Naive B cell (primary cell): ENCODE data around the gene ARHGAP18. TPM values are rescaled to one million over a fixed set of nuclear protein-coding genes. Genes with fewer than 3 reads are reported as not detected.

ENCODE experiments used
- ATAC-seq, 2 donors: fragments of 150-1000 bp; cut with Tn5 transposase; 2 replicates each; pipeline ENCODE4 v1.10.0; 2021; ENCODE audit warnings: low read depth in 2 of 2, mild to moderate bottlenecking in 2 of 2, moderate library complexity in 2 of 2
- DNase-seq: peaks from one replicate; pipeline ENCODE4 v3.0.0; 2022
- H3K27ac Mint-ChIP-seq, 6 donors: one replicate each; pipeline ENCODE4 v1.8.0; 2020 to 2022; ENCODE audit warnings: mild to moderate bottlenecking in 6 of 6, mixed read lengths in 6 of 6, moderate library complexity in 5 of 6, inconsistent platforms in 2 of 6
- H3K27me3 Mint-ChIP-seq, 3 donors: one replicate each; pipeline ENCODE4 v1.8.0; 2021 to 2022; ENCODE audit warnings: mixed read lengths in 3 of 3, mild to moderate bottlenecking in 1 of 3
- H3K36me3 Mint-ChIP-seq, 2 donors: one replicate each; pipeline ENCODE4 v1.8.0; 2020 to 2022; ENCODE audit warnings: mixed read lengths in 2 of 2, inconsistent platforms in 1 of 2, mild to moderate bottlenecking in 1 of 2
- H3K4me1 Mint-ChIP-seq, 3 donors: one replicate each; pipeline ENCODE4 v1.8.0; 2020 to 2022; ENCODE audit warnings: mixed read lengths in 3 of 3, inconsistent platforms in 1 of 3, mild to moderate bottlenecking in 1 of 3, moderate library complexity in 1 of 3
- H3K4me3 Mint-ChIP-seq, 8 donors: one replicate each; pipeline ENCODE4 v1.8.0; 2020 to 2022; ENCODE audit warnings: mild to moderate bottlenecking in 8 of 8, mixed read lengths in 8 of 8, moderate library complexity in 8 of 8, inconsistent platforms in 2 of 8
- H3K9me3 Mint-ChIP-seq, 7 donors: one replicate each; pipeline ENCODE4 v1.8.0; 2020 to 2022; ENCODE audit warnings: mixed read lengths in 7 of 7, mild to moderate bottlenecking in 5 of 7, inconsistent platforms in 2 of 7, moderate library complexity in 1 of 7
- polyA plus RNA-seq, 6 donors: library from polyadenylated mRNA; unstranded; fragments of 300-500 nt; fragmentation: Illumina TruSeq; gene quantifications; one replicate each; pipeline ENCODE4 v1.2.3, GENCODE V29; 2021; ENCODE audit warnings: low read depth in 6 of 6

Gene ARHGAP18
- polyA plus RNA-seq, 6 donors from 2014 or later, result 0.84 to 4.0 (median 3.0) TPM

DNA sequence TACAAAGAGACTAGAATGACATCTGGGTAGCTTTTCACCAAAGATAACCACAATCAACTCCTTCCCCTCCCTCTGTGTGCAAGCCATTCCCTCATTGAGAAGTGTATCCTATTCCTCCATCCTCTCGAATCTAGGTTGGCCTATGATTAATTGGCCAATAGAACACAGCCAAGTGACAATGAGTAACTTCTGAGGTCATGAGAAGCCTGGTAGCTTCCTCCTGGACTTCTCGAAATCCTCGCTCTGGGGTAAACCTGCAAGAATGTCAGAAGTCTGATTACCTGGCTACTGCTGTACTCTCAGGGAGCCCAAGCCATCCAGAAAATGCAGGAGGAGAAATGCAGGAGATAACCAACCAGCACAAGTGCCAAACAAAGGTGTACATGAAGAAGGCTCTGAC, 13.1 kb downstream of the ARHGAP18 start:
- no peaks in the 10 kb centered on the region for H3K36me3 Mint-ChIP-seq
- no peak for DNase-seq
- H3K4me1 Mint-ChIP-seq, result peaks cover 0 to 11% (median 9%) of the 10 kb centered on the region in 3 donors
- no peaks in the 10 kb centered on the region for H3K9me3 Mint-ChIP-seq
- ATAC-seq, result no peak
- no peak overlapping the region for H3K27ac Mint-ChIP-seq
- no peaks in the 10 kb centered on the region for H3K27me3 Mint-ChIP-seq
- no peak overlapping the region for H3K4me3 Mint-ChIP-seq

DNA sequence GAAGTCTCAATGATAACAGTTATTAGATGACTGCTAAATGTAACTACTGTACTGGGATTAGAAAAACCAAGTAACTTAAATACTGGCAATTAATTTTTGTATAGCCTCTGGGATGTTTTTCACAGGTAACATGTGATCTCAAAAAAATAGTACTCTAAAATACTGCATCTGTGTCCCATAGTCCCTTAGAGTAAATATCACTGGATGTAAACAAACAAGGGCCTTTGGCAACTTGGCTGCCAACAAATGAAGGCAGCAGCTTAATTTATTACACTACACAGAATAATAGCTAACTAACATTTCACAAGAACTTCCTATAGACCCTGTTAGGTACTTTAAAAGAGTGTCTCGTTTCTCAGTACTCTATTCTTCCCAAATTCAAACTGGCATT, 14.0 kb downstream of the ARHGAP18 start:
- Mint-ChIP-seq H3K4me3 (no peak overlapping the region), H3K9me3 (no peaks in the 10 kb centered on the region), H3K27me3 (no peaks in the 10 kb centered on the region), H3K27ac (peak overlapping the region in 2 of 6 donors; percentile 24 to 44), H3K36me3 (no peaks in the 10 kb centered on the region), H3K4me1 (peaks cover 0 to 11% (median 1%) of the 10 kb centered on the region in 3 donors)
- DNase-seq, result no peak
- no peak for ATAC-seq

DNA sequence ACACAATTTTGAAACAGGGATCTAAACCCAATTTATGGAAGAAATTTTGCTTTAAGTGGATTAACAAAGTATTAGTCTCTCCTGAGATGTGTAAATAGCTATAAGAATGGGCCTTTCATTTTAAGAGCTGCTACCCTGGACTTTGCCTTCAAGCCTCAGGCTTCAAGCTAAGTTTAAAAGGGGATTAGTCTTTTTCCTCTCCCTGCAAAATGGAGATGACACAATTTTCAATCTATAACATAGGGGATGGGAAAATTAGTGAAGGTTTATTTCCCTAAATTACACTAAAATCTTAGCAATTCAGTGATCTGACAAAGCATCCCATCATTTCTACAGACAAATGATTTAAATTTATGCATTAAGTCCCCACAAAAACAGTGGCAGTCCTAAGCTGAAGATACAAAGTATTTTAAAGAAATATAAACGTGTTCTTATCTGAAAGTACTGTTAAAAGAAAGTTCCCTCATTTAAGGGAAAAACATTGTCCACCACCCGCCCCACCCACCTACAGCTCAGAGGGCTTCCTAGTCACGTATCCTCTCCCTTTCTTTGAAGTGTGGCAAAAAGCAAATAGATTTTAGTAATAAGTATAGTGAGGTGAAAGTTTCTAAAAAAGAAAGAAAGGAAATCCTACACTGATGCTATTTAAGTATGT, 14.5 kb downstream of the ARHGAP18 start:
- Mint-ChIP-seq H3K9me3 (no peaks in the 10 kb centered on the region), H3K27me3 (no peaks in the 10 kb centered on the region), H3K27ac (peak overlapping the region in 3 of 6 donors; percentile 24 to 59 (median 44)), H3K4me1 (peaks cover 0 to 11% (median 0%) of the 10 kb centered on the region in 3 donors), H3K36me3 (no peaks in the 10 kb centered on the region), H3K4me3 (no peak overlapping the region)
- no peak for ATAC-seq
- DNase-seq, result no peak

DNA sequence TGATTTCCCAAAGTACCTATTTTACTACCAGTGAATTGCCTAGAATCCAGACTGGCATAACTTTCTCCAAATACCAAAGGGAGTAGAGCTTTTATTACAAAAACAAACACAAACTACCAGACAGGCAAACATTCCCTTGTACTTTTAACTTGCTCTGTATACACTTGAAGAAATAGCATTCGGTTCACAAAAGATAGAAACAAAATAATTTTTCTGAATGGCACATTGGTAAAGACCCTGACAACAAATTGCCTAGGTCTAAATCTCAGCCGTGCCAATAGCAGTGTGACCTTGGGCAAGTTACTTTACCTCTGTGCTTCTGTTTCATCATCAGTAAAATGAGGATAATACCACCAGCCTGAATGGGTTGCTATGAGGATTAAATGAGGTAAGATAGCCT, 15.9 kb downstream of the ARHGAP18 start:
- Mint-ChIP-seq H3K4me1 (peaks cover 0 to 8% (median 3%) of the 10 kb centered on the region in 3 donors), H3K36me3 (no peaks in the 10 kb centered on the region), H3K9me3 (no peaks in the 10 kb centered on the region), H3K27me3 (no peaks in the 10 kb centered on the region), H3K27ac (no peak overlapping the region), H3K4me3 (no peak overlapping the region)
- DNase-seq (no peak), ATAC-seq (no peak)

DNA sequence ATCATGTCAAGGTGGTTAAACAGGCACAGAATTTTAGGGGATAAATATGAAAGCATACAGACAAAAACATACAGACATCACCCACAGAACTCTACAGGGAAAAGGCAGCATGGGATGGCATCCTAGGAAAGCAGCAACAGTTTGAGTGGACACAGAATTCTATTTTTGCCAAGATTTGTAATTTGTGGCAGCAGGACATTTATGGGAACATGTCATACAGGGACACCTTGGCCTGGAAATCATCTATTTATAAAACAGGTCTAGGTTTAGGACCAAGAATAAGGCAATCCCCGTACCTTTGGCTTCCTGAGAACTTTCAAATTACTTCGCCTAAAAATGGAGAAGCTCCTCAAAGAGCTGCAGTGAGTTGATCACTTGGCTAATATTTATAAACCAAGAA, 17.5 kb downstream of the ARHGAP18 start:
- Mint-ChIP-seq H3K4me3 (no peak overlapping the region), H3K27me3 (no peaks in the 10 kb centered on the region), H3K36me3 (no peaks in the 10 kb centered on the region), H3K27ac (peak overlapping the region in 1 of 6 donors; percentile 70), H3K4me1 (peaks cover 8 to 16% (median 11%) of the 10 kb centered on the region in 3 donors), H3K9me3 (no peaks in the 10 kb centered on the region)
- DNase-seq (no peak), ATAC-seq (no peak)

DNA sequence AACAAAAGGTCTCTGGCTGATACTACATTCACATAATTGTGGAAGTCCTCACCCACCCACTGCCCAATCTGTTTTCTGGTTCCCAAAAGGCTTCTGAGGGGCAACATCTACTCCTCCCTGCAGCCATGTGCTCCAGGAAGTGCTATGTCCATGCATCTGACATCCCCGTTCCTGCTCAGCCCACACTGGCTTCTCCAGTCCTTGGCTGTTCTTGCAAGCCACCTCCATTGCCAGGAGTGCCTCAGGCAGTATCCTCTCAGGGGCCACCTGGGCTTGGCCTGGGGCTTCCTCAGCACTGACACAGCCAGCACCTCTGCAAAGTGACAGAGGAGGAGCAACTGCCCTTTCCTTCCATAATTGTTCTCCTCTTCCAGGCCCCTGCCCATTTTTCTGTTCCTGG, 18.3 kb downstream of the ARHGAP18 start:
- Mint-ChIP-seq H3K4me3 (no peak overlapping the region), H3K4me1 (peaks cover 15 to 22% (median 19%) of the 10 kb centered on the region in 3 donors), H3K36me3 (no peaks in the 10 kb centered on the region), H3K9me3 (no peaks in the 10 kb centered on the region), H3K27ac (peak overlapping the region in 1 of 6 donors; percentile 24), H3K27me3 (no peaks in the 10 kb centered on the region)
- DNase-seq, result no peak
- ATAC-seq, result no peak

DNA sequence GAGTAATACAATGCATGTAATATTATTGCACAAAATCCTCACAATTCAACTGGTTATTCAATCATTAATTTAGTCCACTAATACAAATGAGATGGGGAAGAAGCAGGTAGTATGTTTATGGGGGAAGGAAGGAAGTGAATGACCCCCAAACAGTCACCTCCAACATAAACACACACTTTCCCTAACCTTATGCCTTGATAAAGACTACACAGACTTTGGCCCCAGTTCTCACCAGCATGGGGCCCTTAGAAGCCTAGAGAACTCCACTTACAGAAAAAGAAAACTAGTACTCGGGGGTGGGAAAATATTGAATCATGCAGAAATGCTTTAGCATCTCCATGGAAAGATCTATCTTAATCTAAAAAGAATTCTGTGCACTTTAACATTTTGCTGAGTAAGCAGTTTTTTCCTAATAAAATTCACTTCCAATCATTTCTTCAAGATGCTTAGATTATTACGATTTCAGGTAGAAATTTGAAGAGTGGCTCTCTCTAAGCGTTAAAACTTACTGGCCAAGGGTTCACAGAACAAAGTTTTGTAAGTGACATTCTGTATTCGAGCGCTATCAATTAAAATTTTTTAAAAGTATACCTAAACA, 18.8 kb downstream of the ARHGAP18 start:
- no peak overlapping the region for H3K4me3 Mint-ChIP-seq
- no peaks in the 10 kb centered on the region for H3K27me3 Mint-ChIP-seq
- no peak overlapping the region for H3K27ac Mint-ChIP-seq
- DNase-seq (no peak), ATAC-seq (no peak)
- H3K9me3 Mint-ChIP-seq, result no peaks in the 10 kb centered on the region
- no peaks in the 10 kb centered on the region for H3K36me3 Mint-ChIP-seq
- H3K4me1 Mint-ChIP-seq, result peaks cover 18 to 24% (median 22%) of the 10 kb centered on the region in 3 donors

DNA sequence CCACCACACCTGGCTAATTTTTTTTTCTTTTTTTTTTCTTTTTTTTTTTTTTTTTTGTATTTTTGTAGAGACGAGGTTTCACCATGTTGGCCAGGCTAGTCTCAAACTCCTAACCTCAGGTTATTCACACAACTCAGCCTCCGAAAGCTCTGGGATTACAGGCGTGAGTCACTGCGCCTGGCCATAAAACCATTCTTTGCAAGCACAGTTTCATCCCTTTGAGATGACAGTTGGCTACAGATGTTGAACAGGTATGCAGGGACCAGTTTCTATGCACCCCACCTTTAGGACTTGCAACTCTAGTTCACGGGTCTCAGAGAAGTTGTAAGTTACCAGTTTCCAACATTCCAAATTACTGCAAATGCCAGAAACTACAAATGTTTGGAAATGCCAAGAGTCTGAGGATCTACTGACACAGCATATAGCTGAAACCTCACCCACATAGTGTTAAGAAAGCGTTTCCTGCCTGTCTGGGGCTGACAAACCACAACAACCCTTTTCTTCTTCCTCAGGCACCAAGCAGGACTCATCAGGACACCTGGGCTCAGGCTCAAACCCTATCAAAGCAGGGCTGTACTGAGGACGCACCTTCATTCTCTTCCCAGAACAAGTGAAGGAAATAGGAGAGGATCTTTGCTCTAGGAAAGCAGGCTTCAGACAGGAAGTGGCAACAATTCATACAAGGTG, 22.9 kb downstream of the ARHGAP18 start:
- H3K4me3 Mint-ChIP-seq, result peak overlapping the region in 4 of 8 donors; percentile 0 to 41 (median 12)

DNA sequence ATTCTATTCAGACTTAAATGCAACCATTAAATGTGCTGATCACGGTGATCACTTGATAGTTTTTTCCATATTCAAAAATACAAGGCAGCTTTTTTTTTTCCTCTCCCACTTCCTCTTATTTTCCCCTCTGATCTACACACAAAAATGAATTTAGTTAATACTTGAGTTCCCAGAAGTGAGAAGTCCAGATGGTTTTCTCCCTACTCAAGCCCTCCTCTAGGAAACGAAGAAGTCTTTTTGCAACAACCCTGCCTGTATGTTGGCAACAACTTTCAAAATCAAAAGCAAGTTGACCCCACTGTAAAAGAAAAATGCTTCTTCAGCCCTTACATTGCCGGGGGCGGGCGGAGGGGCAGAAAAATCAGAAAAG, 24.3 kb downstream of the ARHGAP18 start:
- peaks cover 40 to 52% (median 46%) of the 10 kb centered on the region in 3 donors for H3K4me1 Mint-ChIP-seq
- ATAC-seq, result no peak
- H3K4me3 Mint-ChIP-seq, result peak overlapping the region in 2 of 8 donors; percentile 21 to 31
- no peak overlapping the region for H3K27ac Mint-ChIP-seq
- no peaks in the 10 kb centered on the region for H3K9me3 Mint-ChIP-seq
- no peaks in the 10 kb centered on the region for H3K36me3 Mint-ChIP-seq
- H3K27me3 Mint-ChIP-seq, result no peaks in the 10 kb centered on the region
- no peak for DNase-seq

More for the DNA sequence above, 22.9 kb downstream of the ARHGAP18 start:
- Mint-ChIP-seq H3K27ac (peak overlapping the region in 3 of 6 donors; percentile 24 to 68 (median 43)), H3K9me3 (no peaks in the 10 kb centered on the region), H3K36me3 (no peaks in the 10 kb centered on the region), H3K27me3 (no peaks in the 10 kb centered on the region), H3K4me1 (peaks cover 42 to 52% (median 46%) of the 10 kb centered on the region in 3 donors)
- ATAC-seq (peak; percentile 52 to 61), DNase-seq (peak; percentile 10)

DNA sequence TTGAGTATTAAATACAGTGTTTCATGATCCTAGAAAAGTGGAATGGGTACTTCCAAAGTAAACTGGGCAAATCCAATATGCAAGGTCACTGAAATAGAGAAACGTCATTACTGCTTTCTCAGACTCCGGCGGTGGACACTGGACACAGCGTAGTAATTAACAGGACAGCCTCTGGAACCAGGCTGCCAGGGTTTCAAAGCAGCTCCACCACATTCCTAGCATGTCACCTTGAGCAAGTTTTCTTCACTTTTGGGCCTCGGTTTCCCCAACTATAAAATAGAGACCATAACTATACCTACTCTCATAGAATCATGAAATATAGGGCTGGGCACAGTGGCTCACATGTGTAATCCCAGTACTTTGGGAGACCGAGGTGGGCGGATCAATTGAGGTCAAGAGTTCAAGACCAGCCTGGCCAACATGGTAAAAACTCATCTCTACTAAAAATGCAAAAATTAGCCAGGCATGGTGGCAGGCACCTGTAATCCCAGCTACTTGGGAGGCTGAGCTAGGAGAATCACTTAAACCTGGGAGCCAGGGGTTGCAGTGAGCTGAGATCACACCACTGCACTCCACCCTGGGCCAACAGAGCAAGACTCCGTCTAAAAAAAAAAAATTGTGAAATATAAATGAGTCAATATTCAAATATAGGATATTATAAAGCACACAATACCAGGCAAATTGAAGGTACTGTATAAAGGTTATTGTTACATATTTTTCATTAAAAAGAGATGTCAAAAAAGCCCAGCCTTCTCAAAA, 24.9 kb downstream of the ARHGAP18 start:
- no peak for ATAC-seq
- Mint-ChIP-seq H3K9me3 (no peaks in the 10 kb centered on the region), H3K4me3 (peak overlapping the region in 2 of 8 donors; percentile 20 to 45), H3K27ac (no peak overlapping the region), H3K36me3 (no peaks in the 10 kb centered on the region), H3K27me3 (no peaks in the 10 kb centered on the region), H3K4me1 (peaks cover 40 to 52% (median 46%) of the 10 kb centered on the region in 3 donors)
- DNase-seq, result no peak

DNA sequence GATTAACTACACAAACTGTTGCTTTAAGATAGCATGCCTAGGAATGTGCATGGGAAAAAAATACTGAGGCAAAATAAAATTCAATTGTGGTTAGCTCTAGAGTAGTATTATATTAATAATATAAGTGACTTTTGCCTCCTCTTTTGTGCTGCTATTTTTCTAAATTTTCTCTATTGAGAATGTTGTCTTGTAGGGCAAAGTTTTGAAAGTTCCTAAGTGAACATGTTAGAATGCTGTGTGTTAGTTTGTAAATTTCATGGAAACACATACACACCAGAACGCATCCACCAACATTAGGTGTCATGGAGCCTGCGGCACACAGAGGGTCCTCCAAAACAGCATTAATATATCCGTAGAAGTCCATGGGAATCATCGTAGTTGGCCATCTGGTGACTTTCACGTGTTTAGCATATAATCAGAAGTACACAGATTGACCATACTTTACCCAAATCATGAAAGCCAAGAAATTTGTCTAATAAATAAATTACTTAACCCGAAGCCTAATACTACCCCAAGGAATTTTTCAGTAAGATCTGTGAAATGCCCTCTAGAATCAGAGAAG, 25.6 kb downstream of the ARHGAP18 start:
- H3K4me3 Mint-ChIP-seq, result peak overlapping the region in 5 of 8 donors; percentile 40 to 68 (median 52)
- H3K9me3 Mint-ChIP-seq, result no peaks in the 10 kb centered on the region
- peak overlapping the region in 2 of 6 donors; percentile 1 to 12 for H3K27ac Mint-ChIP-seq
- H3K27me3 Mint-ChIP-seq, result no peaks in the 10 kb centered on the region
- DNase-seq, result no peak
- ATAC-seq, result no peak
- H3K36me3 Mint-ChIP-seq, result no peaks in the 10 kb centered on the region
- H3K4me1 Mint-ChIP-seq, result peaks cover 40 to 52% (median 51%) of the 10 kb centered on the region in 3 donors

DNA sequence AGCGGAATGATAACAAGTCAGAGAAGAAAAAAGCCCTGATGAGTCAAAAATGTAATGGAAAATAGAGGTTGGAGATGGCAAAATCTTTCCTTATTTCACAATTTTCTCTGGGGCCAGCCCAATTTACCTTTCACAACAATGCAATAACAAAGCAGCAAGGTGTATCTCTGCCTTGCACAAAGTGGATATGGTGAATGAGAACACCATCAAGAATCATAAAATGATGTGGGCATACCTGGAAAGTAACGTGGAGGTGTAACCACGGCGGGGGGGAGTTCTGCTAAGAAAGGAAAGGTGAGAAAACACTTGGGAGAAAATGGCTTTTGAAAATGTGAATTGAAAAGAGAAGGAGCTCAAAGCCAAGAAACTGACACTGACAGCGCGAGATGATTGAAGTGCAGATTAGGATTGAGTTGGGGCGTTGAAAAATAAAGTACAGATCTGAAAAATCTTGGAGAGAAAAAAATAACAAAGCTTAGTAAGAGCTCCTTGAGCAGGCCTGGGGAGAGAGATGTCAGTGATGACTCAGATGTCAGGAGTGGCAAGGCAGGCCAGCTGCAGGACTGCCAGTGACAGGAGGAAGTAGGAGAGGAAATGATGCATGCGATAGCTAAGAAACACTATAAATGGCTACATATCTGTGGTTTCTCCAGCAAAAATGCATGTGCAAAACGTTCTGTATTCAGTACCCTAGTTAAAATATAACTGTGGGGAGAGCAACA, 26.2 kb downstream of the ARHGAP18 start:
- Mint-ChIP-seq H3K36me3 (no peaks in the 10 kb centered on the region), H3K27me3 (no peaks in the 10 kb centered on the region), H3K27ac (peak overlapping the region in 5 of 6 donors; percentile 1 to 87 (median 12)), H3K4me3 (peak overlapping the region in 6 of 8 donors; percentile 27 to 68 (median 48)), H3K9me3 (no peaks in the 10 kb centered on the region), H3K4me1 (peaks cover 40 to 51% (median 50%) of the 10 kb centered on the region in 3 donors)
- ATAC-seq, result peak; percentile 97 to 98
- DNase-seq, result peak; percentile 52

DNA sequence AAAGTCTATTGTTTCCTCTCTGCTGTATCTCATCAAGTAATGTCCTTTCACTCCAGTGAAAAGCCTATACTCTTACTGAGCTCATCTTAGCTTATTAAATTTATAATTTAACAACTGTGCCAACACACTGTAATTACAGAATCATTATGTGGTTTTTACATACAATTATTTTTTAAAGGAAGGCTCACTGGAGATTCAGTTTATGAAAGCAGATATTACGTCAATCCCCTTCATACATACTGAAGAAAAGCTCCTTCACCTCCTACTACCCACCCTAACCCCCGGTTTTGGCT, 28.1 kb downstream of the ARHGAP18 start:
- H3K4me3 Mint-ChIP-seq, result no peak overlapping the region
- H3K36me3 Mint-ChIP-seq, result no peaks in the 10 kb centered on the region
- DNase-seq (no peak), ATAC-seq (no peak)
- peaks cover 26 to 37% (median 35%) of the 10 kb centered on the region in 3 donors for H3K4me1 Mint-ChIP-seq
- no peaks in the 10 kb centered on the region for H3K27me3 Mint-ChIP-seq
- H3K27ac Mint-ChIP-seq, result peak overlapping the region in 1 of 6 donors; percentile 60
- no peaks in the 10 kb centered on the region for H3K9me3 Mint-ChIP-seq
